Ovary (tissue), 3 donors: Measurements from ENCODE around the gene FOLR3.
A peak's percentile ranks its signal among the peaks of the same experiment; 100 is the strongest.

ENCODE experiments used
- CTCF ChIP-seq, 3 donors: fragments of 450-650 bp in 2 of 3; fragments of 200-600 bp in 1 of 3; IDR thresholded peaks; one replicate each; pipeline versions ENCODE4 v1.5.1 to v1.8.0; 2016 to 2022; ENCODE audit warnings: antibody characterized with exemption in 3 of 3, mild to moderate bottlenecking in 1 of 3
- POLR2A ChIP-seq: fragments of 450-650 bp; IDR thresholded peaks from one replicate; pipeline ENCODE4 v1.6.1; 2017; ENCODE audit warnings: antibody characterized with exemption, mild to moderate bottlenecking, moderate library complexity
- donor health status: DM: no; HTN: no; CAD: no.

- TF ChIP-seq CTCF (IDR thresholded peaks at IDR 0.05) (peak in 2 of 3 donors; percentile 54 to 71), POLR2A (peak; percentile 72)
These were observed 32.4 kb upstream of the FOLR3 start, which contains the start of gene LAMTOR1 for GRCh38 chr11:72102946-72103753.
